ENCODE results near the gene SMARCA5.

The SMARCA5 gene

GRCh38 chr4:143486314-143486713 lies 27.2 kb upstream of the SMARCA5 start:
- H3K4me1 ChIP-seq: no peaks in the 10 kb centered on the region
- TF ChIP-seq CTCF (IDR thresholded peaks at IDR 0.05): no peak
- H3K36me3 ChIP-seq: no peaks in the 10 kb centered on the region
- no peaks in the 10 kb centered on the region for H3K9me3 ChIP-seq
- intact Hi-C loops (cut with DNase I; ENCODE audit: low total_unique reads): loop anchor here (10.0 kb wide), 1 partner anchor 152 kb away; the partner anchor contains the start of gene GAB1
- H3K27ac ChIP-seq: no peak overlapping the region
- no peak for DNase-seq
- H3K27me3 ChIP-seq: no peaks in the 10 kb centered on the region
- no peak overlapping the region for H3K4me3 ChIP-seq

DNA sequence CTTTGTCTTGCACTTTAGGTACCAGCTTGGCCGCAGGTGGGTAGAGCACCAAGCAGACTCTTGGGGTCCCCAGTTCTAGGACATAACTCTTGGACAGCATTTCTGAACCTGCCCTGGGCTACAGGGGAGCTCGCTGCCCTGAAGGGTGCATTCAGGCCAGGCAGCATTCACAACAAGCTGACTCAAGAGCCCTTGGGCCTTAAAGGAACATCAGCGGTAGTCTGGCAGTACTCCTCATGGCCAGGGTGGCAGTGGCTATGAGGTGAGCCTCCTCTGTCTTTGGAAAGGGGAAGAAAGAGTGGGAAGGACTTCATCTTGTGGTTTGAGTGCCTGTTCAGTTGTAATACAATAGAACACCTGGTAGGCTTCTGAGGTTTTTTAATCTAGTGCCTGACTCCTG lies 24.8 kb upstream of the SMARCA5 start:
- H3K27me3 ChIP-seq: no peaks in the 10 kb centered on the region
- TF ChIP-seq CTCF (IDR thresholded peaks at IDR 0.05): no peak
- H3K4me3 ChIP-seq: no peak overlapping the region
- no peak for DNase-seq
- intact Hi-C loops (cut with DNase I; ENCODE audit: low total_unique reads): loop anchor here (10.0 kb wide), 1 partner anchor 154 kb away; the partner anchor contains the start of gene GAB1
- H3K4me1 ChIP-seq: no peaks in the 10 kb centered on the region
- H3K9me3 ChIP-seq: no peaks in the 10 kb centered on the region
- H3K27ac ChIP-seq: no peak overlapping the region
- H3K36me3 ChIP-seq: no peaks in the 10 kb centered on the region

- Histone ChIP-seq H3K27ac (no peak overlapping the region), H3K27me3 (no peaks in the 10 kb centered on the region), H3K9me3 (no peaks in the 10 kb centered on the region), H3K4me1 (no peaks in the 10 kb centered on the region), H3K4me3 (no peak overlapping the region), H3K36me3 (no peaks in the 10 kb centered on the region)
- intact Hi-C loops (cut with DNase I; ENCODE audit: low total_unique reads): loop anchor here (10.0 kb wide), 1 partner anchor 154 kb away; the partner anchor contains the start of gene GAB1
- TF ChIP-seq CTCF (IDR thresholded peaks at IDR 0.05): no peak
- DNase-seq: no peak
Measured at GRCh38 chr4:143489106-143489505, 24.4 kb upstream of the SMARCA5 start.

DNA sequence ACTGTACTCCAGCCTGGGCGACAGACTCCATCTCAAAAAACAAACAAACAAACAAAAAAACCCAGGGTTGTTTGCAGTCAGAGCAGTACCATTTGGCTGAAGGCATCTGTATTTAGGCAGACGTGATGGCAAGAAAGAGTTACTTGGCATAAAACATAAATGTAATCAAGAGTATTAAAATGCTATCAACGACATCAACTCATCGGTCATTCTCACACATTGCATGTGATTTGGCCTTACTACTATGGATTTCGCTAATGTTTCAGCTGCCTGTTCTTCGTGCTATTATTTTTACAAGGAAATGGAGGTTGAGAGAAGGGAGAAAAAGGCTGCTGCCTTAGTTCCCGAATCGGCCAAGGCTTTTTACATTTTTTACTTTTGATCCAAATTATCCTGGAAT lies 15.5 kb upstream of the SMARCA5 start:
- no peaks in the 10 kb centered on the region for H3K9me3 ChIP-seq
- H3K4me1 ChIP-seq: no peaks in the 10 kb centered on the region
- no peak overlapping the region for H3K27ac ChIP-seq
- no peaks in the 10 kb centered on the region for H3K36me3 ChIP-seq
- no peaks in the 10 kb centered on the region for H3K27me3 ChIP-seq
- DNase-seq: no peak
- no peak overlapping the region for H3K4me3 ChIP-seq
- no peak for TF ChIP-seq CTCF (IDR thresholded peaks at IDR 0.05)
- intact Hi-C loops (cut with DNase I; ENCODE audit: low total_unique reads): no loop called here

DNA sequence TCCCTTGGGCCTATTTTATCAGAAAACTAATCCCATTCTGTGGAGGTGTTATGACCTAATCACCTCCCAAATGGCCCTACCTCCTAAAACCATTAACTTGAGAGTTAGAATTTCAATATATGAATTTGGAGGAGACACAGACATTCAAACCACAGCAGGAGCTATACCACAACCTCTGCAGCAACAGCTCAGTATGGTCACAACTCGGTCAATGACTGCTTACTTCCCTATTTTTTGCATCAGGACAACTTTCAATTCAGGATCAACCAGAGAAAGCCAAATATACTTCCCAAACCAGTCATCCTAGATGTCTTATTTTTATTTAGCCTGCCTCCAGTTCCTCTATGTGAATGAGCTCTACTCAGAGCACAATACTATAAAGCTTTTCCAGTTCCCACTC lies 11.3 kb upstream of the SMARCA5 start:
- intact Hi-C loops (cut with DNase I; ENCODE audit: low total_unique reads): no loop called here
- H3K36me3 ChIP-seq: no peaks in the 10 kb centered on the region
- no peak overlapping the region for H3K27ac ChIP-seq
- no peaks in the 10 kb centered on the region for H3K9me3 ChIP-seq
- H3K4me3 ChIP-seq: no peak overlapping the region
- DNase-seq: no peak
- no peaks in the 10 kb centered on the region for H3K27me3 ChIP-seq
- TF ChIP-seq CTCF (IDR thresholded peaks at IDR 0.05): no peak
- H3K4me1 ChIP-seq: no peaks in the 10 kb centered on the region

DNA sequence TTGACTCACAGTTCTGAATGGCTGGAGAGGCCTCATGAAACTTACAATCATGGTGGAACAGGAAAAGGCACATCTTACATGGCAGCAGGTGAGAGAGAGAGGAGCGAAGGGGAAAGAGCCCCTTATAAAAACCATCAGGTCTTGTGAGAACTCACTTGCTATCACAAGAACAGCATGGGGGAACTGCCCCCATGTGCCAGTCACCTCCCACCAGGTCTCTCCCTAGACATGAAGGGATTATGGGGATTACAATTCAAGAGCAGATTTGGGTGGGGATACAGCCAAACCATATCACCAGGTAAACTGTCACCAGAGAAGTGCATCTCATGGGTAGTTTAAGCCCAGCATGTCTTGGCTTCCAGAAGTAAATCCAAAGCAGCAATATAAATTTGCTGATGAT lies 7.5 kb upstream of the SMARCA5 start:
- Histone ChIP-seq H3K36me3 (no peaks in the 10 kb centered on the region), H3K4me3 (no peak overlapping the region), H3K27ac (no peak overlapping the region), H3K27me3 (no peaks in the 10 kb centered on the region), H3K4me1 (no peaks in the 10 kb centered on the region), H3K9me3 (no peaks in the 10 kb centered on the region)
- intact Hi-C loops (cut with DNase I; ENCODE audit: low total_unique reads): no loop called here
- TF ChIP-seq CTCF (IDR thresholded peaks at IDR 0.05): no peak
- no peak for DNase-seq

Data from tibial artery (tissue), 4 donors.